Sigmoid colon (tissue), 4 donors: ENCODE data around the gene SPDYE2.
"Not testable (repeated sequence)": the region's sequence is repeated elsewhere in the genome, so short reads cannot be mapped to it uniquely, and the experiment has no call there.

ENCODE experiments used
- CTCF ChIP-seq, 4 experiments: fragments of 450-650 bp in 3 of 4; fragments of 200-600 bp in 1 of 4; IDR thresholded peaks; one replicate each; pipeline ENCODE4 v1.5.1; 2016 to 2019; ENCODE audit warnings: antibody characterized with exemption in 4 of 4, mild to moderate bottlenecking in 3 of 4, moderate library complexity in 2 of 4
- EP300 ChIP-seq, 4 donors: sonication (generic); formaldehyde crosslinking; IDR thresholded peaks; one replicate each; pipeline ENCODE4 v1.6.1; 2017; ENCODE audit warnings: antibody characterized with exemption in 4 of 4
- POLR2A ChIP-seq, 2 donors: fragments of 450-650 bp; IDR thresholded peaks; one replicate each; pipeline ENCODE4 v1.6.1; 2016; ENCODE audit warnings: antibody characterized with exemption in 2 of 2, mild to moderate bottlenecking in 2 of 2, moderate library complexity in 2 of 2
- POLR2AphosphoS5 ChIP-seq, 4 donors: sonication (generic); formaldehyde crosslinking; IDR thresholded peaks; one replicate each; pipeline ENCODE4 v1.6.1; 2017; ENCODE audit warnings: antibody characterized with exemption in 4 of 4

GRCh38 chr7:102520797-102521196 is 30.2 kb upstream of the SPDYE2 start:
- TF ChIP-seq CTCF, POLR2A, EP300, POLR2AphosphoS5 (IDR thresholded peaks at IDR 0.05): not testable (repeated sequence)
